Measurements from ENCODE around the gene EMP2.

DNA sequence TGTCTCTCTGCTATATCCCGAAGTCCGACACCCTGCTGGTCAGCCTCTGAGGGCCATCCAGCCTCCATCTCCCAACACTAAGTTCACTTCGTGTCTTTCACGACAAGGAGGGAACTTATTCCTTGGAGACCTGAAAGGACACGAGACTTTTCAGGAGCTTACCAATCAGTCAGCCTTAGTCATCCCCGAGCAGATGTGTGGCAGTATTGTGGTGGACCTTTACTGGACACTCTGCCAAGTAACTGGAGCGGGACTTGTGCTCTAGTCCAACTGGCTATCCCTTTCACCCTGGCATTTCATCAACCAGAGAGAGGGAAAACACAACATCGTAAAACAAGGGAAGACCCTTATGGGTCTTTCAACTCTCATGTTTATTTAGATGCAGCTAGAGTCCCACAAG, 87.1 kb downstream of the EMP2 start:
- TF ChIP-seq MAFK (IDR thresholded peaks at IDR 0.05; ENCODE audit: partially characterized antibody) (no peak), CBX2 (IDR thresholded peaks at IDR 0.05; ENCODE audit: borderline replicate concordance, low read depth) (no peak), NFE2L2 (conservative IDR thresholded peaks at IDR 0.05; ENCODE audit: low read length) (no peak), POLR2A (IDR thresholded peaks at IDR 0.05; ENCODE audit: low read length) (no peak), MYC (IDR thresholded peaks at IDR 0.05; ENCODE audit: borderline replicate concordance, low read length) (no peak), ZFP36 (IDR thresholded peaks at IDR 0.05; ENCODE audit: borderline replicate concordance, partially characterized antibody) (no peak), POLR2AphosphoS2 (conservative IDR thresholded peaks at IDR 0.05; ENCODE audit: low read length) (no peak)
- TF ChIP-seq, protein P1, sequence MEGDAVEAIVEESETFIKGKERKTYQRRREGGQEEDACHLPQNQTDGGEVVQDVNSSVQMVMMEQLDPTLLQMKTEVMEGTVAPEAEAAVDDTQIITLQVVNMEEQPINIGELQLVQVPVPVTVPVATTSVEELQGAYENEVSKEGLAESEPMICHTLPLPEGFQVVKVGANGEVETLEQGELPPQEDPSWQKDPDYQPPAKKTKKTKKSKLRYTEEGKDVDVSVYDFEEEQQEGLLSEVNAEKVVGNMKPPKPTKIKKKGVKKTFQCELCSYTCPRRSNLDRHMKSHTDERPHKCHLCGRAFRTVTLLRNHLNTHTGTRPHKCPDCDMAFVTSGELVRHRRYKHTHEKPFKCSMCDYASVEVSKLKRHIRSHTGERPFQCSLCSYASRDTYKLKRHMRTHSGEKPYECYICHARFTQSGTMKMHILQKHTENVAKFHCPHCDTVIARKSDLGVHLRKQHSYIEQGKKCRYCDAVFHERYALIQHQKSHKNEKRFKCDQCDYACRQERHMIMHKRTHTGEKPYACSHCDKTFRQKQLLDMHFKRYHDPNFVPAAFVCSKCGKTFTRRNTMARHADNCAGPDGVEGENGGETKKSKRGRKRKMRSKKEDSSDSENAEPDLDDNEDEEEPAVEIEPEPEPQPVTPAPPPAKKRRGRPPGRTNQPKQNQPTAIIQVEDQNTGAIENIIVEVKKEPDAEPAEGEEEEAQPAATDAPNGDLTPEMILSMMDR (IDR thresholded peaks at IDR 0.05): no peak
- TF ChIP-seq, protein P2, sequence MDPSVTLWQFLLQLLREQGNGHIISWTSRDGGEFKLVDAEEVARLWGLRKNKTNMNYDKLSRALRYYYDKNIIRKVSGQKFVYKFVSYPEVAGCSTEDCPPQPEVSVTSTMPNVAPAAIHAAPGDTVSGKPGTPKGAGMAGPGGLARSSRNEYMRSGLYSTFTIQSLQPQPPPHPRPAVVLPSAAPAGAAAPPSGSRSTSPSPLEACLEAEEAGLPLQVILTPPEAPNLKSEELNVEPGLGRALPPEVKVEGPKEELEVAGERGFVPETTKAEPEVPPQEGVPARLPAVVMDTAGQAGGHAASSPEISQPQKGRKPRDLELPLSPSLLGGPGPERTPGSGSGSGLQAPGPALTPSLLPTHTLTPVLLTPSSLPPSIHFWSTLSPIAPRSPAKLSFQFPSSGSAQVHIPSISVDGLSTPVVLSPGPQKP (IDR thresholded peaks at IDR 0.05; ENCODE audit: low read depth, low read length): no peak

All from A549 (cell line).